ENCODE measurements around the gene NPM1.
"Not testable (repeated sequence)": the region's sequence is repeated elsewhere in the genome, so short reads cannot be mapped to it uniquely, and the experiment has no call there.

Gene NPM1

DNA sequence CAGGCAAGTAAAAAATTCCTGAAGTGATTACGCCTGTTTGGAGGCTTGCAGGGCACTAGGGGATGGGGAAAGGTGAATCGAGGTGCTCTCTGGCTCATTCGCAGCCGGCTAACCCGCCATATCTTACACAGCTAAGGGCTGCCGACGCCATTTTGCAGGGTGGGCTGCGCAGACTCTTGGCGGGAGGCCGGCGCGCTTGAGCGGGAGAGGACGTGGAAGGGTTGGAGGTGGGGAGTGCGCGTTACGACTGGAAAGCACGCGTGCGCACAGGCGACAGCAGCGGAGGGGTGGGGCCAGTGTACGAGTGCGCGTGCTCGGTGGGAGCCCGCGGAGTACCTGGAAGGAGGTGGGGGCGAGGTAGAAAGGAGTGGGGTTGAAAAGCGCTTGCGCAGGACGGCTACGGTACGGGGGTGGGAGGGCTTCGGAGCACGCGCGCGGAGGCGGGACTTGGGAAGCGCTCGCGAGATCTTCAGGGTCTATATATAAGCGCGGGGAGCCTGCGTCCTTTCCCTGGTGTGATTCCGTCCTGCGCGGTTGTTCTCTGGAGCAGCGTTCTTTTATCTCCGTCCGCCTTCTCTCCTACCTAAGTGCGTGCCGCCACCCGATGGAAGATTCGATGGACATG, at the start of gene NPM1:
Gene NPM1 (plus strand): TSS at position 505 of the 625 bp plus-strand sequence. CDS start 100 bp downstream, at position 605.
- peak; percentile 87 to 98 (median 97) for DNase-seq (ENCODE audit: low read depth in 3 of 3)

- DNase-seq (ENCODE audit: low read depth in 3 of 3): no peak
These were observed 47.6 kb upstream of the NPM1 start for GRCh38 chr5:171340042-171340441.

- no peak for DNase-seq (ENCODE audit: low read depth in 3 of 3)
These were observed 47.2 kb upstream of the NPM1 start for GRCh38 chr5:171340491-171340890.

DNA sequence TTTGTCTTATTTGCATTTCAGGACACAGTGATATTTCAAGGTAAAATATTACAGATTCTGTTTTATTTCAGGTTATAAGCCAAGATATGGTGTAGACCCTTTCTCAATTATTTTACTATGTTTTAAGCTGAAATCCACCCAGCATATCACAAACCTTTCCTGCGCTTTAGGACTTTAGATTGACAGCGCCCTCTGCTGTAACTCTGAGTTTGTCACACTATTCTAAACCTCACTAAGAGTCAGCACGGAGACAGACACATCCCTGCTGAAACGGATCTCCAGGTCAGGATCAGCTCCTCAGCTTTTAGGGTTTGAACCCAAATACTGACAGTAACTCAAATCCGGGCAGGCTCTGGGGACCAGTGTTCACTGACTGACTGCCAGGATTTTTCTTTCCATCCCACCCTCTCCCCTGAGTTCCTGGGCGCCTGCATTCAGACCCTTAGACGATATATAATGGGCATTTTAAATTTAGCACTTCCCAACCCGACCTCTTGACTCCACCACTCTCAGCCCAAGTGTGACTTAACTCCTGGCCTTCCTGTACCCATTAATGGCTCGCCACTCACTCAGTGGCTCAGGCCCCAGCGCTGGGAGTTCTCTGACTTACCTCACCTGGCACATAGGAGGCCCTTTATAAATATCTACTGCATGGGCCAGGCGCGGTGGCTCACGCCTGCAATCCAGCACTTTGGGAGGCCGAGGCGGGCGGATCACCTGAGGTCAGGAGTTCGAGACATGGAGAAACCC, 45.1 kb upstream of the NPM1 start:
- no peak for DNase-seq (ENCODE audit: low read depth in 3 of 3)

DNA sequence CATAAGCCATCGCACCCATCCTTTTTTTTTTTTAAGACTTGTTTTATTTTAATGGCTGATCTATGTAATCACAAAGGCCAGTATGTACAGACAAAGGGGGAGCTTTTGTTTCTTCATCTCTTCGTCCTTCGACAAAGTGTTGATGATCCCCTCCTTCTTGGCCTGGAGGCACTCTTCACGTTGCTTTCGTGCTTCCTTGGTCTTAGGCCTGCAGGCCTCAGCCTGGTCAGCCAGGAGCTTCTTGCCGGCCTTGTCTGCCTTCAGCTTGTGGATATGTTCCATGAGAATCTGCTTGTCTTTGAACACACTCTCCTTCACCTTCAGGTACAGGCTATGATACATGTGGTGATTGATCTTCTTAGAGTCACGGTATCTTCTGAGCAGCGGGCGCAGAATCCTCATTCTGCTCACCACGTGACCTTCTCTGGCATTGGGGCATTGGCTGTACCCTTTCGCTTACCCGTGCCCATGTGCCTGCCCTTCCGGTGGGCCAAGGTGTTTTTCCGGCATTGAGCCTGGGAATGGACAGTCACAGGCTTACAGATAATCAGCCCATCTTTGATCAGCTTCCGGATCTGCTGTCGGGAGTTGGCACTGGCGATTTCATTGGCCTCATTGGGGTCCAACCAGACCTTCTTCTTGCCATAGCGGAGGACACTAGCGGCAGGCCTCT, 42.6 kb upstream of the NPM1 start:
- DNase-seq (ENCODE audit: low read depth in 3 of 3): no peak

DNA sequence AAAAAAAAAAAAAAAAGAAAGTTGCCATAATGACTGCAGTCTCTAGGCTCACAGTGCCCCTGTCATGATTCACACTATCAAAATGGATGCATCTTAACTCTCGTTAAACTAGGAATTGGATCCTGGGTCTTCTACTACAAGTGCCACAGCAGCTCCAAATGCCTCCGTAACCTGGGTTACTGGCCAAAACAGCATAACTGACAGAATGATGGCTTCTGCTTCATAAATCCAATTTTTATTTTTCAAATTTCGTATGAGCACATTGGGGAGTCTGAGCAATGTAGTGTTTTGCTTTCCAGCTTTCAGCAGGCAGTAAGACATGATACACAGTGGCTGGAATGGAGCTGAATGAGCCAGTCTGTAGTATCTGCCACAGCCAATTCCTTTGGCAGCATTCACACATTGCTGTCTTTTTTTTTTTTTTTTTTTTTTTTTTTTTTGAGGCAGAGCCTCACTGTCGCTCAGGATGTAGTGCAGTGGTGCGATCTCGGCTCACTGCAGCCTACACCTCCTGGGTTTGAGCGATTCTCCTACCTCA, 36.0 kb upstream of the NPM1 start:
- no peak for DNase-seq (ENCODE audit: low read depth in 3 of 3)

DNA sequence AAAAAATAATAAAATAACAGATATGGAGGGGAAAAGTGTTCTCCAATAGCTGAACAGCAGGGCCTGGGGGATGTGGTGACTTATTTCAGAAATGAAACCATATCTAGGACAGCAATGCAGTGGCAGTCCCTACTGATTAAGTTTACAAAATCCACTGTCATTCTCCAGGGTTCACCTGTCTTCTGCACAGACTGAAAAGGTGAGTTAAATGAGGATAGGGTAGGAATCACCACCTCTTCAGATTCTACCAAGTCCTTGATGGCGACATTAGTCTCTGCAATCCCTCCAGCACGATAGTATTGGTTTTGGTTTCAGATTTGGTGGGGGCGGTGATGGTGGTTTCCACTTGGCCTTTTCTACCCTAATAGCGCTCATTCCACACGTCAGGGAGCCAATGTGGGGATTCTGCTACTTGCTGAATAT, 32.3 kb upstream of the NPM1 start:
- DNase-seq (ENCODE audit: low read depth in 3 of 3): no peak

- DNase-seq (ENCODE audit: low read depth in 3 of 3): no peak
These were observed 29.8 kb upstream of the NPM1 start for GRCh38 chr5:171357843-171358242.

DNA sequence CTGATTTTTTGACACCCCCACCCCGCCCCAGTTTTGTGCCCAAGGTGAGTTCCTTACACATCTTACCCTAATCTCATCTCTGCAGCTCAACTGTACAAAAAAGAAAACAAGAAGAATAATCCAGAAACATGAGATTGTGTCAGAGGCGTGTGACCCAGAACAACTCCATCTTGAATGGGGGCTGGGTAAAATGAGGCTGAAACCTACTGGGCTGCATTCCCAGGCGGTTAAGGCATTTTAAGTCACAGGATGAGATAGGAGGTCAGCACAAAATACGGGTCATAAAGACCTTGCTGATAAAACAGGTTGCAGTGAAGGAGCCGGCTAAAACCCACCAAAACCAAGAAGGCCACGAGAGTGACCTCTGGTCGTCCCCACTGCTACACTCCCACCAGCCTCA, 26.5 kb upstream of the NPM1 start:
- not testable (repeated sequence) for DNase-seq (ENCODE audit: low read depth in 3 of 3)

GRCh38 chr5:171363249-171363648, 24.4 kb upstream of the NPM1 start:
- not testable (repeated sequence) for DNase-seq (ENCODE audit: low read depth in 3 of 3)

GRCh38 chr5:171363846-171364245, 23.8 kb upstream of the NPM1 start:
- no peak for DNase-seq (ENCODE audit: low read depth in 3 of 3)

- no peak for DNase-seq (ENCODE audit: low read depth in 3 of 3)
These were observed 22.3 kb upstream of the NPM1 start for GRCh38 chr5:171365351-171365750.

GRCh38 chr5:171366645-171367044, 21.0 kb upstream of the NPM1 start:
- DNase-seq (ENCODE audit: low read depth in 3 of 3): no peak

DNA sequence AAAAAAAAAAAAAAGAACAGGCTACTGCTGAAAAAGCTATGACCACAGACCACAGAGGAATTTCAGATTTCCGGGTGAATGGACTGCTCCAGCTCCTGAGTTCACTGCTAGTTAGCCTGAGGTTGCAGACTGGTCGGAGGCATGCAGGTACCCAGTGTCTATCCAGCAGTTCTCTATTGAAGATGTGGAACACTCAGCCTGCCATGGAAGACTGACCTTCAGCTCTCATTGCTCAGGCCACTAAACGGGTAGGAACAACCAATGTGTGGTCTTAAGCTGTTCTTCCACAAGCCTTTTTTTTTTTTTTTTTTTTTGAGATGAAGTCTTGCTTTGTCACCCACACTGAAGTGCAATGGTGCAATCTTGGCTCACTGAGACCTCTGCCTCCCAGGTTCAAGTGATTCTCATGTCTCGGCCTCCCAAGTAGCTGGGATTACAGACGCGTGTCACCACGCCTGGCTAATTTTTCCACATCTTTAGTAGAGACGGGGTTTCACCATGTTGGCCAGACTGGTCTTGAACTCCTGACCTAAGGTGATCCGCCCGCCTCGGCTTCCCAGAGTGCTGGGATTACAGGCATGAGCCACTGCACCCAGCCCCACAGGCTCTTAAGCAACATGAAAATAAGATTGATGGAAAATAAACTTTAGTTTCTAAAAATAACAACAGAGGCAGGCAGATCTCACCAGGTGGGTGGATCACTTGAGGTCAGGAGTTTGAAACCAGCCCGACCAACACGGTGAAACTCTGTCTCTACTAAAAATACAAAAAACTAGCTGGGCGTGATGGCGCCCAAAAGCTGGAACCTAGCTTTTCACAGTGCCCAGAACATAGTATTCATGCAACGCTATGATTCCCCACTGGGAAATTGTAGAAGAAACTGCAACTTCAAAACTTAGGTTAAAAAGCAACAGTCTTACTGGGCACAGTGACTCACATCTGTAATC, 20.0 kb upstream of the NPM1 start:
- no peak for DNase-seq (ENCODE audit: low read depth in 3 of 3)

DNA sequence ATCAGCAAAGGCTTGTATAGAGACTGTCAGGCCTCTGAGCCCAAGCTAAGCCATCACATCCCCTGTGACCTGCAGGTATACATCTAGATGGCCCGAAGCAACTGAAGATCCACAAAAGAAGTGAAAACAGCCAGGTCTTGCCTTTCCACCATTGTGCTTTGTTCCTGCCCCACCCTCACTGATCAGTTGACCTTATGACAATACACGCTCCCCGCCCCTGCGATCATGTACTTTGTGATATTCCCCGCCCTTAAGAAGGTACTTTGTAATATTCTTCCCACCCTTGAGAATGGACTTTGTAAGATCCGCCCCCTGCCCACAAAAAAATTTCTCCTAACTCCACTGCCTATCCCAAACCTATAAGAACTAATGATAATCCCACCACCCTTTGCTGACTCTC, 18.6 kb upstream of the NPM1 start:
- no peak for DNase-seq (ENCODE audit: low read depth in 3 of 3)

DNA sequence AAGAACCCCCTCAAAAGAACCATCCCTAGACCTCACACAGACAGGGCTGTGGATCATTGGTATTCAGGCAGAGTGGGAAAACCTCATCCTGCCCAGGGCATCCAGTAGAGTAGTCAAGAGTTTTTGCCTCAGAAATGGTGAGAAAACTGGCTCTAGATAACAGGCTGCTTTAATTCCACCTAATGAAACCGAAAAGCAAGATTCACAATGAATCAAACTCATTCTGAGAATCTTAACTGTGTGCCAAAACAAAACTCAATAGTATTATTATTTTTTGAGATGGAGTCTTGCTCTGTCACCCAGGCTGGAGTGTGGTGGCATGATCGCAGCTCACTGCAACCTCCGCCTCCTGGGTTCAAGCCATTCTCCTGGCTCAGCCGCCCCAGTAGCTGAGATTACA, 17.8 kb upstream of the NPM1 start:
- no peak for DNase-seq (ENCODE audit: low read depth in 3 of 3)

- not testable (repeated sequence) for DNase-seq (ENCODE audit: low read depth in 3 of 3)
These were observed 16.8 kb upstream of the NPM1 start for GRCh38 chr5:171370881-171371280.

DNA sequence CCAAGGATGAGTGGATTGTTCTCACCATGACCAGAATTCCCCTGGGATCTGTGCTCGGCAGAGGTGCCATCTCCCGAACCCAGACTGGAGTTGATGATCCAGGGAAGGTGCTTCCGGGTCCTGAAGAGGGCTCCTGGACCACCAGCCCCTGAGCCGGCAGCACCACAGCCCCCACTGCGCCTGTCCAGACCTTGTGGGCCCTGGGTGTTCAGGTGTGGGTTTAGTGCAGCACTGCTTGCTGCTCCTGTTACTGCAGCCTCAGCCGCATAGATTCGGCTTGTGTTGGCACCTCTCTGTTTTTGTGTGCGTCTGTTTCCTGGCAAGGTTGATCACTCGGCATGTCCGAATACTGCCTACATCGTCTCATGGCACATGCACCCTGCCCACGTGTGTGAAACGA, 16.3 kb upstream of the NPM1 start:
- no peak for DNase-seq (ENCODE audit: low read depth in 3 of 3)

DNA sequence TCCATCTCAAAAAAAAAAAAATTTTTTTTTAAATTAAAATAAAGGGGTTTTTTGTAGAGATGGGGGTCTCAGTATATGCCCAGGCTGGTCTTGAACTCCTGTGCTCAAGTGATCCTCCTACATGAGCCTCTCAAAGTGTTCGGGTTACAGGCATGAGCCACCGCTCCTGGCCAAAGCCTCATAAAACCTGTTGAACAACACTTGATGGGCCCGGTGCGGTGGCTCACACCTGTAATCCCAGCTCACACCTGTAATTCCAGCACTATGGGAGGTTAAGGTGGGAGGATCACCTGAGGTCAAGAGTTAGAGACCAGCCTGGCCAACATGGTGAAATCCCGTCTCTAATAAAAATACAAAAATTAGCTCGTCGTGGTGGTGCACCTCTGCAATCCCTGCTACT, 7.7 kb upstream of the NPM1 start:
- DNase-seq (ENCODE audit: low read depth in 3 of 3): no peak

DNA sequence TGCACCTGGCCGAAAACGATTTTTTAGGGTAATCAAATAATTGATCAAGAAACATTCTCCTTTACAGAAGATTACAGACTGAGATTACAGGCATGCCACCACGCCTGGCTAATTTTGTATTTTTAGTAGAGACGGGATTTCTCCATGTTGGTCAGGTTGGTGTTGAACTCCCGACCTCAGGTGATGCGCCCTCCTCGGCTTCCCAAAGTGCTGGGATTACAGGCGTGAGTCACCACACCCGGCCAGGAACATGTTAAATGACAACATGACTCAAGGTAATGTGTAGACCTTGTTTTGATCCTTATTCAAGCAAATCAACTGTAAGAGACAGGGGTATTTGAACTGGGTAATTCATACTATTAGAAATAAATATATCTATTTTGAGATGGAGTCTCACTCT, 3.2 kb upstream of the NPM1 start:
- DNase-seq (ENCODE audit: low read depth in 3 of 3): not testable (repeated sequence)

GRCh38 chr5:171384999-171385398, 2.6 kb upstream of the NPM1 start:
- DNase-seq (ENCODE audit: low read depth in 3 of 3): not testable (repeated sequence)
